Activated CD4-positive, alpha-beta T cell treated with anti-CD3 and anti-CD28 coated beads, Interleukin-2, Interleukin-4, amounts not matched to agents 100 ng/mL and 50 ng/mL, durations not matched to agents 16 hours and 8 hours (primary cell): ENCODE results near the gene SRGAP2.
"Not testable (repeated sequence)": the region's sequence is repeated elsewhere in the genome, so short reads cannot be mapped to it uniquely, and the experiment has no call there.

ENCODE experiments used
- DNase-seq: peaks from one replicate; pipeline ENCODE4 v3.0.0-alpha.2; 2020; ENCODE audit warnings: low spot score

SRGAP2 gene

GRCh38 chr1:206205569-206205968 lies 2.2 kb downstream of the SRGAP2 start:
- not testable (repeated sequence) for DNase-seq

GRCh38 chr1:206210802-206211201 lies 7.5 kb downstream of the SRGAP2 start:
- DNase-seq, result not testable (repeated sequence)

- not testable (repeated sequence) for DNase-seq
Observed at GRCh38 chr1:206215600-206216392, 12.5 kb downstream of the SRGAP2 start.

- not testable (repeated sequence) for DNase-seq
Observed at GRCh38 chr1:206218285-206218684, 14.9 kb downstream of the SRGAP2 start.

GRCh38 chr1:206218765-206219164 lies 15.4 kb downstream of the SRGAP2 start:
- not testable (repeated sequence) for DNase-seq

GRCh38 chr1:206219514-206220331 lies 16.4 kb downstream of the SRGAP2 start:
- not testable (repeated sequence) for DNase-seq

GRCh38 chr1:206220332-206221000 lies 17.1 kb downstream of the SRGAP2 start:
- DNase-seq, result not testable (repeated sequence)

- DNase-seq, result not testable (repeated sequence)
Observed at GRCh38 chr1:206221585-206221984, 18.2 kb downstream of the SRGAP2 start.

GRCh38 chr1:206224190-206224776 lies 20.9 kb downstream of the SRGAP2 start:
- not testable (repeated sequence) for DNase-seq

- not testable (repeated sequence) for DNase-seq
Observed at GRCh38 chr1:206225386-206225785, 22.0 kb downstream of the SRGAP2 start.

- not testable (repeated sequence) for DNase-seq
Observed at GRCh38 chr1:206226886-206227285, 23.5 kb downstream of the SRGAP2 start.

- not testable (repeated sequence) for DNase-seq
Observed at GRCh38 chr1:206229286-206229685, 25.9 kb downstream of the SRGAP2 start.

GRCh38 chr1:206231989-206232388 lies 28.6 kb downstream of the SRGAP2 start:
- DNase-seq, result not testable (repeated sequence)

- DNase-seq, result not testable (repeated sequence)
Observed at GRCh38 chr1:206232970-206233645, 29.8 kb downstream of the SRGAP2 start.

GRCh38 chr1:206234189-206234916 lies 31.0 kb downstream of the SRGAP2 start:
- not testable (repeated sequence) for DNase-seq

- not testable (repeated sequence) for DNase-seq
Observed at GRCh38 chr1:206235190-206235589, 31.8 kb downstream of the SRGAP2 start.

- DNase-seq, result peak; percentile 15
Observed at GRCh38 chr1:206240288-206240687, 36.9 kb downstream of the SRGAP2 start.

GRCh38 chr1:206243335-206243734 lies 40.0 kb downstream of the SRGAP2 start:
- peak; percentile 68 for DNase-seq

GRCh38 chr1:206245479-206245878 lies 42.1 kb downstream of the SRGAP2 start:
- not testable (repeated sequence) for DNase-seq

GRCh38 chr1:206246129-206246886 lies 43.0 kb downstream of the SRGAP2 start:
- not testable (repeated sequence) for DNase-seq
